Measurements from ENCODE around the gene PCSK5. TPM values are rescaled to one million over a fixed set of nuclear protein-coding genes. Genes with fewer than 3 reads are reported as not detected.
A peak's percentile ranks its signal among the peaks of the same experiment; 100 is the strongest.
"Not testable (repeated sequence)": the region's sequence is repeated elsewhere in the genome, so short reads cannot be mapped to it uniquely, and the experiment has no call there.

Gene PCSK5
- total RNA-seq, 1 donor from 2014 or later, result 57.4 TPM

GRCh38 chr9:75963321-75963720, 72.8 kb downstream of the PCSK5 start:
- DNase-seq (ENCODE audit: low read depth), result not testable (repeated sequence)

- peak; percentile 92 for DNase-seq (ENCODE audit: low read depth)
These were observed 74.0 kb downstream of the PCSK5 start for GRCh38 chr9:75964427-75964826.

GRCh38 chr9:75965231-75965630, 74.8 kb downstream of the PCSK5 start:
- DNase-seq (ENCODE audit: low read depth), result no peak

GRCh38 chr9:75967556-75967955, 77.1 kb downstream of the PCSK5 start:
- DNase-seq (ENCODE audit: low read depth), result no peak

- DNase-seq (ENCODE audit: low read depth), result no peak
These were observed 83.7 kb downstream of the PCSK5 start for GRCh38 chr9:75974016-75974766.

- no peak for DNase-seq (ENCODE audit: low read depth)
These were observed 84.6 kb downstream of the PCSK5 start for GRCh38 chr9:75975071-75975470.

- no peak for DNase-seq (ENCODE audit: low read depth)
These were observed 86.1 kb downstream of the PCSK5 start for GRCh38 chr9:75976549-75976948.

- DNase-seq (ENCODE audit: low read depth), result no peak
These were observed 88.9 kb downstream of the PCSK5 start for GRCh38 chr9:75979362-75979761.

- DNase-seq (ENCODE audit: low read depth), result no peak
These were observed 93.0 kb downstream of the PCSK5 start for GRCh38 chr9:75983319-75984045.

GRCh38 chr9:75985515-75985914, 95.0 kb downstream of the PCSK5 start:
- no peak for DNase-seq (ENCODE audit: low read depth)

GRCh38 chr9:75988663-75989062, 98.2 kb downstream of the PCSK5 start:
- DNase-seq (ENCODE audit: low read depth), result no peak

- no peak for DNase-seq (ENCODE audit: low read depth)
These were observed 99.7 kb downstream of the PCSK5 start for GRCh38 chr9:75990156-75990555.

- DNase-seq (ENCODE audit: low read depth), result no peak
These were observed 100.3 kb downstream of the PCSK5 start for GRCh38 chr9:75990576-75991304.

- DNase-seq (ENCODE audit: low read depth), result no peak
These were observed 102.2 kb downstream of the PCSK5 start for GRCh38 chr9:75992482-75993206.

- DNase-seq (ENCODE audit: low read depth), result peak; percentile 87
These were observed 103.0 kb downstream of the PCSK5 start for GRCh38 chr9:75993434-75993833.

- no peak for DNase-seq (ENCODE audit: low read depth)
These were observed 104.6 kb downstream of the PCSK5 start for GRCh38 chr9:75995066-75995465.

- peak; percentile 27 for DNase-seq (ENCODE audit: low read depth)
These were observed 106.3 kb downstream of the PCSK5 start for GRCh38 chr9:75996726-75997125.

- DNase-seq (ENCODE audit: low read depth), result no peak
These were observed 106.7 kb downstream of the PCSK5 start for GRCh38 chr9:75997206-75997605.

- no peak for DNase-seq (ENCODE audit: low read depth)
These were observed 107.8 kb downstream of the PCSK5 start for GRCh38 chr9:75998096-75998780.

- DNase-seq (ENCODE audit: low read depth), result no peak
These were observed 111.0 kb downstream of the PCSK5 start for GRCh38 chr9:76001459-76001858.

- no peak for DNase-seq (ENCODE audit: low read depth)
These were observed 112.6 kb downstream of the PCSK5 start for GRCh38 chr9:76003041-76003440.

All from renal cortical epithelial cell (primary cell).